Mucosa of rectum (tissue), 2 donors: ENCODE measurements around the gene CDK6.

ENCODE experiments used
- H3K27ac ChIP-seq, 2 donors: one replicate each; pipeline ENCODE4 v1.7.0; 2013; ENCODE audit warnings: inconsistent platforms in 2 of 2, low read depth in 2 of 2, low read length in 2 of 2
- H3K27me3 ChIP-seq, 2 donors: one replicate each; pipeline ENCODE4 v1.7.0; 2013; ENCODE audit warnings: low read length in 2 of 2; ENCODE audit not compliant: control insufficient read depth in 2 of 2, insufficient read depth in 2 of 2
- H3K36me3 ChIP-seq, 2 donors: one replicate each; pipeline ENCODE4 v1.7.0; 2013; ENCODE audit warnings: low read length in 2 of 2; ENCODE audit not compliant: control insufficient read depth in 2 of 2, insufficient read depth in 2 of 2
- H3K4me1 ChIP-seq, 2 donors: one replicate each; pipeline ENCODE4 v1.7.0; 2013; ENCODE audit warnings: low read length in 2 of 2, mild to moderate bottlenecking in 1 of 2; ENCODE audit not compliant: control insufficient read depth in 2 of 2, insufficient read depth in 2 of 2
- H3K4me3 ChIP-seq, 2 donors: one replicate each; pipeline ENCODE4 v1.7.0; 2013; ENCODE audit warnings: low read length in 2 of 2
- H3K9ac ChIP-seq, 2 donors: one replicate each; pipeline ENCODE4 v1.7.0; 2013; ENCODE audit warnings: low read length in 2 of 2, low read depth in 1 of 2, mild to moderate bottlenecking in 1 of 2
- H3K9me3 ChIP-seq, 2 donors: one replicate each; pipeline ENCODE4 v1.7.0; 2013; ENCODE audit warnings: low read length in 2 of 2; ENCODE audit not compliant: control insufficient read depth in 2 of 2
- donor health status: healthy.
- donor health status: Normal muscosa, but diverticular disease.

CDK6 gene

DNA sequence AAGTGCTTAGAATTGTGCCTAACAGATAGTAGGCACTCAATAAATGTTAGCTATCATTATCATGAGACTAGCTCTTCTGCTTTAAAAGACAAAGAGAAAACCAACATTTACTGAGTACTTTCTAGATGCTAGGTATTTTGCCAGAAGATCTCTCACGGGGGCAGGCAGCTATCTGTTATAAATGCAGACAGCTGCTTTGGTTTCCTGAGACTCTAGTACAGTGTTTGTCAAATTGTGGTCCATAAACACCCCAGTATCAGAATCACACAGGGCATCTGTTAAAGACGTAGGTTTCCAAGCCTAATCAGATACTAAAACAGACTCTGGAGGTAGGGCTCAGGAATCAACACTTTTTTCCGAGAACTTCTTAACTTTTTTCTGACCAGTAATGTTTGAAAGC is 260.1 kb downstream of the CDK6 start:
- H3K27me3 ChIP-seq = no peaks in the 10 kb centered on the region
- no peaks in the 10 kb centered on the region for H3K4me1 ChIP-seq
- H3K27ac ChIP-seq = no peak overlapping the region
- no peak overlapping the region for H3K4me3 ChIP-seq
- no peak overlapping the region for H3K9ac ChIP-seq
- peaks cover 61 to 62% of the 10 kb centered on the region in 2 donors for H3K36me3 ChIP-seq
- no peaks in the 10 kb centered on the region for H3K9me3 ChIP-seq

DNA sequence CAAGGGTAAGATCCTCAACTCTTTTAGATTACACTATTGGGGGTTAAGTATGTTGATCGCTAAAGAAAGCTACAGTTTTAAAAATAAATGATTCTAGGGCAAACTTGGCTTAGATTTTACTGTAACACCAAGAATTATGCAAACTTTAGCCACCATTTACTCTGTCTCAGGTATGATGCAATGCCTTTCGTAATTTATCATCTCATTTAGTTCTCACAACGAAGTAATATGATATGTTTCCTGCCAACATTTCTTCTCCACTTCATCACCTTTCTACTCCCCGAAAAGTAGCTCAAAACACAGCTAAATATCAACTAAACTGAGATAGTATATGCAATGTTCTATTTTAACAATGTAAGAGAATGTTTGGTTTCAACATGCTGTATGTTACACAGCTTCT is 267.2 kb downstream of the CDK6 start:
- H3K4me1 ChIP-seq = no peaks in the 10 kb centered on the region
- no peak overlapping the region for H3K9ac ChIP-seq
- no peak overlapping the region for H3K4me3 ChIP-seq
- no peaks in the 10 kb centered on the region for H3K27me3 ChIP-seq
- H3K27ac ChIP-seq = no peak overlapping the region
- no peaks in the 10 kb centered on the region for H3K9me3 ChIP-seq
- H3K36me3 ChIP-seq = peaks cover 49 to 58% of the 10 kb centered on the region in 2 donors

DNA sequence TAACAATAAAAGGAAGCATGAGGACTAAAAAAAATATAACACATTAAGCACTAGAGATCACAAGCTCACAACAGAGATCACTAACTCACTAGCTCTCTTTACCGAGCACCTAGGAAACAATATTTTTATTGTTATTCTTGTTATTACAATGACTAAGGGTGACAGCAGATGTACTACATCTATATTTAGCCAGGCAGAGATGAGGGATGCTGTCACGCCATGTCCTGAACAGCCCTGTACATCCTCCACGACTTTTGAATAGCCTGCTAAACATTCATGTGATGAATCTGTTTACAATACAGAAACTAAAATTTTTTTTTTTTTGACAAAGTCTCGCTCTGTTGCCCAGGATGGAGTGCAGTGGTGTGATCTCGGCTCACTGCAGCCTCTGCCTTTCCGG is 268.9 kb downstream of the CDK6 start:
- H3K4me3 ChIP-seq = no peak overlapping the region
- H3K4me1 ChIP-seq = no peaks in the 10 kb centered on the region
- H3K36me3 ChIP-seq = peaks cover 52 to 63% of the 10 kb centered on the region in 2 donors
- no peaks in the 10 kb centered on the region for H3K9me3 ChIP-seq
- no peaks in the 10 kb centered on the region for H3K27me3 ChIP-seq
- H3K27ac ChIP-seq = no peak overlapping the region
- H3K9ac ChIP-seq = no peak overlapping the region

DNA sequence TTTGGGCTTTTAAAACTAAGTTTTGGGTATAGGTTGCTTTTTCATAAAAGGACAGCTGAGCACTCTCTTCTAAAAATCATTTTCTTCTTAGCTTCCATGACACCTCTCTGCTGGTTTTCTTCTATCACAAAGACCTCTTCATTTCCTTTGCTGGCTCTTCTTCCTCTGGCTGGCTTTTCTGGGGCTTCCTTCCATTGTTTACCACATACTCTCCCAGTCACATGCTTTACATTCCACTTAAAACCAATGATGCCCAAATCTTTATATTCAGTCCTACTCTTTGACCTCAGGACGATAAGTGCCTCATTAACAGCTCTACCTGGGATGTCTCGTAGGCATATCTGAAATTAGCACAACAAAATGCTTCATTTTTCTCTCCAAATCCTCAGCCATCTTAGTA is 273.0 kb downstream of the CDK6 start:
- Histone ChIP-seq H3K4me3 (no peak overlapping the region), H3K27me3 (no peaks in the 10 kb centered on the region), H3K9ac (no peak overlapping the region), H3K27ac (no peak overlapping the region), H3K36me3 (peaks cover 29 to 50% of the 10 kb centered on the region in 2 donors), H3K9me3 (no peaks in the 10 kb centered on the region), H3K4me1 (no peaks in the 10 kb centered on the region)

DNA sequence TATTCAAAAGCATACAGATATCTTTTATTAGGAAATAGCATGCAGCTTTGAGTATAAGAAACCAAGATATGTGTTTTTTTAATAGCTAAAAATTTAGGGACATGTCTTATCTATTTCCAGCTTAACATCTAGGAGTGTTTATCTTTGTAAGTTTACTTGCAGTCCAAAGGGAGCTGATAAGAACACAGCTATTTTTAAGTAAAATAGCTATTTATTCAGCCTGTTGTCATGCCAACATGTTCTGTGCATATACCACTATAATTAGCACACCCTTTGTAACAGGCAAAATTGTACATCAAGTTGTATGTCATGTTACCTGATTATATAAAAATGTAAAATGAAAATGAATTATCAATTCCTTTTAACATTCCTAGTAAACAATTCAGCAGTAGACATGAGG is 275.8 kb downstream of the CDK6 start:
- Histone ChIP-seq H3K4me3 (no peak overlapping the region), H3K27ac (no peak overlapping the region), H3K4me1 (no peaks in the 10 kb centered on the region), H3K9ac (no peak overlapping the region), H3K9me3 (no peaks in the 10 kb centered on the region), H3K27me3 (no peaks in the 10 kb centered on the region), H3K36me3 (peaks cover 16 to 25% of the 10 kb centered on the region in 2 donors)

DNA sequence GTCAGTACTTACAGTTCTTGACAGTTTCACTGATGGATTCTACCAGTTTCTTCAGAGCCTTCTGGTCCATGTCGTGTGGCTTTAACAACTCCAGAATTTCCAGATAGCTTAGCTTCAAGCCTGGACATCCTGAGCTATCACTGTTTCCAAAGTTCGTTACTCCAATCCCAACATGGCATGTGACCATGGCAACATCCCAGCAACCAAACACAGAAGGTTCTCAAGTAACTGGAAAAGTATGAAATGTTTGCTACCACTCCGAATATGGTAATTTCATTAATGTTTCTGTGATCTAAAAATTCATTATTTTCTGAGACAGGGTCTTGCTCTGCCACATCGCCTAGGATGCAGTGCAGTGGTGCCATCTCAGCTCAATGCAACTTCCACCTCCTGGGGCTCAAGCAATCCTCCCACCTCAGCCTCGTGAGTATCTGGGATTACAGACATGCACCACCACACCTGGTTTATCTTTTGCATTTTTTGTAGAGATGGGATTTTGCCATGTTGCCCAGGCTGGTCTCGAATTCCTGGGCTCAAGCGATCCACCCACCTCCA is 278.5 kb downstream of the CDK6 start:
- H3K4me3 ChIP-seq = no peak overlapping the region
- H3K27me3 ChIP-seq = no peaks in the 10 kb centered on the region
- H3K9ac ChIP-seq = no peak overlapping the region
- H3K36me3 ChIP-seq = peaks cover 3 to 6% of the 10 kb centered on the region in 2 donors
- no peak overlapping the region for H3K27ac ChIP-seq
- H3K4me1 ChIP-seq = no peaks in the 10 kb centered on the region
- H3K9me3 ChIP-seq = no peaks in the 10 kb centered on the region

DNA sequence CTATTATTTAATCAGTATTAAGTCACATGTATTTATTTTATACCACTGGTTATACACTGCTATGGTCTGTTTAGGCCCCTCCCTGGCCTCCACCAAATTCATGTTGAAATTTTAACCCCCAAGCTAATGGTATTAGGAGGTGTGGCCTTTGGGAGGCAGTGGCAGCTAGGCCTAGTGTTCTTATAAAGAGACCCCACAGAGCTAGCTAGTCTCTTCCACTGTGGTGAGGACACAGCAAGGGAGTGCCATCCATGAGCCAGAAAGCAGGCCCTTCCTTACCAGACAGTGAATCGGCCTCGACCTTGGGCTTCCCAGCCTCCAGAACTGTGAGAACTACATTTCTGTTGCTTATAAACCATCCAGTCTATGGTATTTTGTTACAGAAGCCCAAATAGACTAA is 279.1 kb downstream of the CDK6 start:
- no peak overlapping the region for H3K4me3 ChIP-seq
- peaks cover 0 to 6% of the 10 kb centered on the region in 2 donors for H3K36me3 ChIP-seq
- no peak overlapping the region for H3K9ac ChIP-seq
- no peaks in the 10 kb centered on the region for H3K4me1 ChIP-seq
- no peaks in the 10 kb centered on the region for H3K9me3 ChIP-seq
- H3K27ac ChIP-seq = no peak overlapping the region
- H3K27me3 ChIP-seq = no peaks in the 10 kb centered on the region
